ENCODE measurements around the gene TSHZ3.

- TF ChIP-seq POLR2A (IDR thresholded peaks at IDR 0.05) = no peak
- TF ChIP-seq CTCF (IDR thresholded peaks at IDR 0.05) = no peak
Measured at GRCh38 chr19:31350693-31351055, 1.4 kb upstream of the TSHZ3 start.

Measured in heart left ventricle (tissue), 13 donors.